Transverse colon (tissue), 4 donors: Measurements from ENCODE around the gene DNAJB1.

ENCODE experiments used
- EP300 ChIP-seq: sonication (generic); formaldehyde crosslinking; IDR thresholded peaks from one replicate; pipeline ENCODE4 v1.6.1; 2017; ENCODE audit warnings: antibody characterized with exemption, low read depth
- POLR2A ChIP-seq: fragments of 450-650 bp; IDR thresholded peaks from one replicate; pipeline ENCODE4 v1.6.1; 2016; ENCODE audit warnings: antibody characterized with exemption, mild to moderate bottlenecking, moderate library complexity
- POLR2AphosphoS5 ChIP-seq, 3 donors: sonication (generic); formaldehyde crosslinking; IDR thresholded peaks; one replicate each; pipeline ENCODE4 v1.6.1; 2016; ENCODE audit warnings: antibody characterized with exemption in 3 of 3
- TF ChIP-seq, protein P1 (sequence below), 5 experiments: fragments of 200-600 bp in 3 of 5; fragments of 450-650 bp in 2 of 5; sonication (generic) in 3 of 5; IDR thresholded peaks; 1 replicate in 2 of 5; 2 replicates in 3 of 5; pipeline ENCODE4 v1.5.1; 2016 to 2017; ENCODE audit warnings: antibody characterized with exemption in 5 of 5, inconsistent platforms in 3 of 5, mild to moderate bottlenecking in 2 of 5, moderate library complexity in 1 of 5

DNA sequence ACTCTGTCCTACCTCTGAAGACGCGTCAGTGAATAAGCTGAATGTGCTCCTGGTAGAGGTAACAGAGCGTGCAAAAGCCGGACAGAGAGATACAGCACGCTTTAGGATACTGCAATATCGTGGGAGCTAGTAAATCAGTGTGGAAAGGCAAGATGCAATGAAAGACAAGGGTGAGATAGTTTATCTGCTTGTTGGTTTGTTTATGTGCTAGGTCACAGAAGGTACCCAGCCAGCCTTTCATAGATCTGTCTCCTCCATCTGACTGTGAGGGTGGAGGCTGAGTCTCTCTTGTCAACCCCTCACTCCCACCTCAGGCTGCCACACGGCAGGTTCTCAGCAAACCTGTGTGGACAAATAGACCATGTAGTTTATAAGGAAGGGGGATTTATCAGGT is 21.4 kb downstream of the DNAJB1 start:
- TF ChIP-seq POLR2AphosphoS5 (IDR thresholded peaks at IDR 0.05) (no peak), POLR2A (no peak), EP300 (no peak)
- TF ChIP-seq, protein P1, sequence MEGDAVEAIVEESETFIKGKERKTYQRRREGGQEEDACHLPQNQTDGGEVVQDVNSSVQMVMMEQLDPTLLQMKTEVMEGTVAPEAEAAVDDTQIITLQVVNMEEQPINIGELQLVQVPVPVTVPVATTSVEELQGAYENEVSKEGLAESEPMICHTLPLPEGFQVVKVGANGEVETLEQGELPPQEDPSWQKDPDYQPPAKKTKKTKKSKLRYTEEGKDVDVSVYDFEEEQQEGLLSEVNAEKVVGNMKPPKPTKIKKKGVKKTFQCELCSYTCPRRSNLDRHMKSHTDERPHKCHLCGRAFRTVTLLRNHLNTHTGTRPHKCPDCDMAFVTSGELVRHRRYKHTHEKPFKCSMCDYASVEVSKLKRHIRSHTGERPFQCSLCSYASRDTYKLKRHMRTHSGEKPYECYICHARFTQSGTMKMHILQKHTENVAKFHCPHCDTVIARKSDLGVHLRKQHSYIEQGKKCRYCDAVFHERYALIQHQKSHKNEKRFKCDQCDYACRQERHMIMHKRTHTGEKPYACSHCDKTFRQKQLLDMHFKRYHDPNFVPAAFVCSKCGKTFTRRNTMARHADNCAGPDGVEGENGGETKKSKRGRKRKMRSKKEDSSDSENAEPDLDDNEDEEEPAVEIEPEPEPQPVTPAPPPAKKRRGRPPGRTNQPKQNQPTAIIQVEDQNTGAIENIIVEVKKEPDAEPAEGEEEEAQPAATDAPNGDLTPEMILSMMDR (IDR thresholded peaks at IDR 0.05), result no peak
